Spleen (tissue), 11 donors: Measurements from ENCODE around the gene ENDOV. TPM values are rescaled to one million over a fixed set of nuclear protein-coding genes. Genes with fewer than 3 reads are reported as not detected.

Source experiments
- DNase-seq: peaks from one replicate; pipeline ENCODE4 v3.0.0-alpha.2; 2020
- H3K27ac ChIP-seq, 8 donors: fragments of 200-600 bp; sonication (generic) in 7 of 8; 1 replicate in 4 of 8; 2 replicates in 4 of 8; pipeline versions ENCODE4 v1.5.0 to v1.8.0; 2016 to 2021; ENCODE audit warnings: inconsistent platforms in 4 of 8, mild to moderate bottlenecking in 4 of 8, moderate library complexity in 1 of 8
- H3K27me3 ChIP-seq, 7 donors: fragments of 200-600 bp; sonication (generic) in 6 of 7; replicated peaks in 1 of 7; 1 replicate in 4 of 7; 2 replicates in 3 of 7; pipeline versions ENCODE4 v1.5.0 to v1.8.0; 2016 to 2021; ENCODE audit warnings: inconsistent platforms in 3 of 7, mild to moderate bottlenecking in 1 of 7
- H3K36me3 ChIP-seq, 6 donors: fragments of 200-600 bp; sonication (generic) in 5 of 6; 1 replicate in 4 of 6; 2 replicates in 2 of 6; pipeline versions ENCODE4 v1.5.0 to v1.8.0; 2016 to 2021; ENCODE audit warnings: inconsistent platforms in 2 of 6
- H3K4me1 ChIP-seq, 6 donors: fragments of 200-600 bp; sonication (generic) in 5 of 6; 1 replicate in 3 of 6; 2 replicates in 3 of 6; pipeline versions ENCODE4 v1.5.0 to v1.8.0; 2016 to 2021; ENCODE audit warnings: inconsistent platforms in 3 of 6
- H3K4me3 ChIP-seq, 8 donors: fragments of 200-600 bp; sonication (generic) in 7 of 8; 1 replicate in 4 of 8; 2 replicates in 4 of 8; pipeline versions ENCODE4 v1.5.0 to v1.8.0; 2016 to 2021; ENCODE audit warnings: inconsistent platforms in 4 of 8, mild to moderate bottlenecking in 4 of 8, moderate library complexity in 2 of 8
- H3K9me3 ChIP-seq, 8 donors: fragments of 200-600 bp; sonication (generic) in 7 of 8; 1 replicate in 4 of 8; 2 replicates in 4 of 8; pipeline versions ENCODE4 v1.5.0 to v1.8.0; 2016 to 2021; ENCODE audit warnings: inconsistent platforms in 4 of 8
- POLR2A ChIP-seq, 3 donors: fragments of 450-650 bp; IDR thresholded peaks; one replicate each; pipeline ENCODE4 v1.5.1; 2017; ENCODE audit warnings: antibody characterized with exemption in 3 of 3, mild to moderate bottlenecking in 1 of 3
- POLR2AphosphoS5 ChIP-seq, 3 donors: sonication (generic); formaldehyde crosslinking; IDR thresholded peaks; one replicate each; pipeline ENCODE4 v1.5.1; 2017; ENCODE audit warnings: antibody characterized with exemption in 3 of 3
- WGBS, 5 donors: extraction: QIAGEN DNeasy Blood & Tissue Kit in 3 of 5; methylation state at CpG; one replicate each; pipeline versions ENCODE4 v1.1.5 to v1.1.7; 2013 to 2018; 5-methylcytosine and 5-hydroxymethylcytosine counted together
- intact Hi-C: fragments of 100-400 bp; cut with DNase I; formaldehyde crosslinking; loops from one replicate; pipeline ENCODE4 v1.15.0; 2023; ENCODE audit warnings: low total_unique reads
- polyA plus RNA-seq, 3 donors: library from polyadenylated mRNA; stranded (reverse); fragments of 200-250 nt; gene quantifications; one replicate each; pipeline ENCODE4 v1.2.1, GENCODE V29; 2013
- total RNA-seq, 7 donors: library from RNA; depleted of rRNA in 3 of 7; stranded (reverse); fragments of >200 nt in 3 of 7; fragmentation: NEBNext Ultra II Directional in 4 of 7; extraction: Animal tissue kit (Norgen Biotek cat#: 25700) in 4 of 7; gene quantifications; one replicate each; pipeline versions ENCODE4 v1.1.0 to v1.2.1, GENCODE V29; 2016 to 2021
- TF ChIP-seq, protein P1 (sequence below), 11 experiments: fragments of 200-600 bp in 7 of 11; fragments of 450-650 bp in 4 of 11; sonication (generic) in 4 of 11; IDR thresholded peaks in 8 of 11; conservative IDR thresholded peaks in 3 of 11; 1 replicate in 7 of 11; 2 replicates in 4 of 11; pipeline versions ENCODE4 v1.4.0 to v1.8.0; 2016 to 2021; ENCODE audit warnings: antibody characterized with exemption in 11 of 11, inconsistent platforms in 4 of 11, mild to moderate bottlenecking in 1 of 11
- donor health status: healthy with polysubstance abuse.
- donor health status: DM: no; HTN: no; CAD: no; lungs with moderate emphysema.
- donor health status: DM: no; HTN: no; CAD: no.
- donor health status: Bipolar disorder and iron deficiency.
- donor health status: healthy.
- donor health status: DM: no; HTN: no; CAD: no.
- donor health status: DM: yes; HTN: yes; CAD: no.

The ENDOV gene
- total and polyA plus RNA-seq, 10 donors = 9.7 to 47.4 (median 23.2) TPM

DNA sequence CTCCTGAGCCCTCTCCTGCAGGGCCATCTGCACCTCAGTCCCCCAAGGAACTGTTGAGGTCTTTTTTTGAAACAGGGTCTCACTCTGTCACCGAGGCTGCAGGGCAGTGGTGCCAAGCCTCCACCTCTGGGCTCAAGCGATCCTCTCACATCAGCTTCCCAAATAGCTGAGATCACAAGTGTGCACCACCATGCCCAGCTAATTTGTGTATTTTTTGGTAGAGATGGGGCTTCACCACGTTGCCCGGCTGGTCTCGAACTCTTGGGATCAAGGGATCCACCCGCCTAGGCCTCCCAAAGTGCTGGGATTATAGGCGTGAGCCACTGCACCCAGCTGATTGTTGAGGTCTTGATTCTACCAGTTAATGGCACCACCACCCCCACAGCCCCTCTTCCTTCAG, 27.9 kb upstream of the ENDOV start:
- Histone ChIP-seq H3K27ac (peak overlapping the region in 1 of 8 donors; percentile 27), H3K4me3 (no peak overlapping the region), H3K4me1 (peaks cover 0 to 15% (median 4%) of the 10 kb centered on the region in 6 donors), H3K27me3 (no peaks in the 10 kb centered on the region), H3K36me3 (peaks cover 3 to 100% (median 100%) of the 10 kb centered on the region in 6 donors), H3K9me3 (no peaks in the 10 kb centered on the region)
- 93 to 97% (median 94%) methylated on average over 7 of the region's 7 CpGs for WGBS, 5 donors
- DNase-seq = no peak
- intact Hi-C loops = no loop called here
- TF ChIP-seq, protein P1, sequence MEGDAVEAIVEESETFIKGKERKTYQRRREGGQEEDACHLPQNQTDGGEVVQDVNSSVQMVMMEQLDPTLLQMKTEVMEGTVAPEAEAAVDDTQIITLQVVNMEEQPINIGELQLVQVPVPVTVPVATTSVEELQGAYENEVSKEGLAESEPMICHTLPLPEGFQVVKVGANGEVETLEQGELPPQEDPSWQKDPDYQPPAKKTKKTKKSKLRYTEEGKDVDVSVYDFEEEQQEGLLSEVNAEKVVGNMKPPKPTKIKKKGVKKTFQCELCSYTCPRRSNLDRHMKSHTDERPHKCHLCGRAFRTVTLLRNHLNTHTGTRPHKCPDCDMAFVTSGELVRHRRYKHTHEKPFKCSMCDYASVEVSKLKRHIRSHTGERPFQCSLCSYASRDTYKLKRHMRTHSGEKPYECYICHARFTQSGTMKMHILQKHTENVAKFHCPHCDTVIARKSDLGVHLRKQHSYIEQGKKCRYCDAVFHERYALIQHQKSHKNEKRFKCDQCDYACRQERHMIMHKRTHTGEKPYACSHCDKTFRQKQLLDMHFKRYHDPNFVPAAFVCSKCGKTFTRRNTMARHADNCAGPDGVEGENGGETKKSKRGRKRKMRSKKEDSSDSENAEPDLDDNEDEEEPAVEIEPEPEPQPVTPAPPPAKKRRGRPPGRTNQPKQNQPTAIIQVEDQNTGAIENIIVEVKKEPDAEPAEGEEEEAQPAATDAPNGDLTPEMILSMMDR (IDR thresholded peaks at IDR 0.05 in 8 of 11, conservative IDR thresholded peaks at IDR 0.05 in 3 of 11) = no peak
- no peak for TF ChIP-seq POLR2AphosphoS5 (IDR thresholded peaks at IDR 0.05)
- TF ChIP-seq POLR2A (IDR thresholded peaks at IDR 0.05) = no peak

GRCh38 chr17:80388175-80388574, 26.8 kb upstream of the ENDOV start:
- Histone ChIP-seq H3K4me3 (no peak overlapping the region), H3K4me1 (peaks cover 0 to 22% (median 5%) of the 10 kb centered on the region in 6 donors), H3K27me3 (no peaks in the 10 kb centered on the region), H3K36me3 (peaks cover 6 to 100% (median 100%) of the 10 kb centered on the region in 6 donors), H3K27ac (no peak overlapping the region), H3K9me3 (no peaks in the 10 kb centered on the region)
- TF ChIP-seq POLR2AphosphoS5 (IDR thresholded peaks at IDR 0.05) (no peak), POLR2A (IDR thresholded peaks at IDR 0.05) (no peak)
- TF ChIP-seq, protein P1 (IDR thresholded peaks at IDR 0.05 in 8 of 11, conservative IDR thresholded peaks at IDR 0.05 in 3 of 11) = no peak
- 94 to 97% (median 96%) methylated on average over 15 of the region's 15 CpGs for WGBS, 5 donors
- no peak for DNase-seq
- intact Hi-C loops = no loop called here

DNA sequence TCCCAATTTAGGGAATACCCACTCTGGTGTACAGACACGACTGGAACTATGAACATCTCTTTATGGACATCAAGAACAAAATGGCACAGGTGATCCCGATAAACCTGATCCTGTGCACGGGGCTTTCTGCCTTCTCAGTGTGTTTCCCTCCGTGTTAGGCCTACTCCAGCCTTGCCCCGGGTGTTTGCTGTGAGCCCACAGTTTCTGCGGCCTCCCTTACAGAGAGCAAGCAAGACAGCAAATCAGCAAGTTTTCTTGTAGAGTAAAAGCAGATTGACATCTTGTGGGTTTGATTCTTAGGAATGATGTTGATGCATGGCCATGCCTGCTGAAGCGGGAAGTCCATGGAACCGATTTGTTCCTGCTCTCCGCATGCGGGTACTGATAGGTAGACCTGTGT, 26.4 kb upstream of the ENDOV start:
- no peaks in the 10 kb centered on the region for H3K27me3 ChIP-seq
- peaks cover 6 to 100% (median 100%) of the 10 kb centered on the region in 6 donors for H3K36me3 ChIP-seq
- peaks cover 0 to 18% (median 3%) of the 10 kb centered on the region in 6 donors for H3K4me1 ChIP-seq
- WGBS, 5 donors = 96 to 98% (median 97%) methylated on average over 6 to 10 of the region's 10 CpGs
- H3K9me3 ChIP-seq = no peaks in the 10 kb centered on the region
- intact Hi-C loops = no loop called here
- H3K27ac ChIP-seq = peak overlapping the region in 1 of 8 donors; percentile 16
- TF ChIP-seq POLR2A (IDR thresholded peaks at IDR 0.05) = no peak
- no peak for TF ChIP-seq POLR2AphosphoS5 (IDR thresholded peaks at IDR 0.05)
- TF ChIP-seq, protein P1 (IDR thresholded peaks at IDR 0.05 in 8 of 11, conservative IDR thresholded peaks at IDR 0.05 in 3 of 11) = no peak
- H3K4me3 ChIP-seq = no peak overlapping the region
- no peak for DNase-seq

GRCh38 chr17:80389011-80389995, 25.7 kb upstream of the ENDOV start:
- H3K36me3 ChIP-seq = peaks cover 6 to 100% (median 100%) of the 10 kb centered on the region in 6 donors
- peak overlapping the region in 1 of 8 donors; percentile 16 for H3K27ac ChIP-seq
- no peaks in the 10 kb centered on the region for H3K9me3 ChIP-seq
- 93 to 95% (median 94%) methylated on average over 20 to 22 of the region's 22 CpGs for WGBS, 5 donors
- intact Hi-C loops = no loop called here
- no peak overlapping the region for H3K4me3 ChIP-seq
- DNase-seq = no peak
- H3K4me1 ChIP-seq = peaks cover 0 to 11% (median under 1%) of the 10 kb centered on the region in 6 donors
- H3K27me3 ChIP-seq = no peaks in the 10 kb centered on the region
- TF ChIP-seq POLR2A (IDR thresholded peaks at IDR 0.05) (no peak), POLR2AphosphoS5 (IDR thresholded peaks at IDR 0.05) (peak in 1 of 3 donors; percentile 28)
